Right atrium auricular region (tissue), 2 donors: Measurements from ENCODE around the gene ST6GAL1. TPM values are rescaled to one million over a fixed set of nuclear protein-coding genes. Genes with fewer than 3 reads are reported as not detected.

Experiments used
- DNase-seq: peaks from one replicate; pipeline ENCODE4 v3.0.0-alpha.2; 2019; ENCODE audit warnings: low spot score
- H3K27ac ChIP-seq, 2 donors: fragments of 200-600 bp; sonication (generic); 1 replicate in 1 of 2; 2 replicates in 1 of 2; pipeline ENCODE4 v1.5.1; 2016 to 2019
- H3K27me3 ChIP-seq, 2 donors: fragments of 200-600 bp; sonication (generic); one replicate each; pipeline versions ENCODE4 v1.5.1 to v1.6.0; 2017 to 2019
- H3K36me3 ChIP-seq: fragments of 200-600 bp; sonication (generic); one replicate; pipeline ENCODE4 v1.5.1; 2016
- H3K4me1 ChIP-seq, 2 donors: fragments of 200-600 bp; sonication (generic); one replicate each; pipeline versions ENCODE4 v1.5.1 to v1.6.0; 2017 to 2019
- H3K4me3 ChIP-seq, 2 donors: fragments of 200-600 bp; sonication (generic); 1 replicate in 1 of 2; 2 replicates in 1 of 2; pipeline ENCODE4 v1.5.1; 2017 to 2019; ENCODE audit warnings: mild to moderate bottlenecking in 1 of 2, moderate library complexity in 1 of 2
- H3K9me3 ChIP-seq, 2 donors: fragments of 200-600 bp; sonication (generic); one replicate each; pipeline ENCODE4 v1.5.1; 2019
- CTCF ChIP-seq, 2 donors: fragments of 200-600 bp; sonication (generic); IDR thresholded peaks; one replicate each; pipeline ENCODE4 v1.5.1; 2019; ENCODE audit warnings: antibody characterized with exemption in 2 of 2
- total RNA-seq, 2 donors: library from RNA; depleted of rRNA; stranded (reverse); fragments of >200 nt; gene quantifications; one replicate each; pipeline ENCODE4 v1.1.0, GENCODE V29; 2016

ST6GAL1 gene
- total RNA-seq, 2 donors from 2014 or later = 55.1 to 94.3 TPM

GRCh38 chr3:186915806-186916796 lies 14.2 kb upstream of the ST6GAL1 start:
- no peaks in the 10 kb centered on the region for H3K36me3 ChIP-seq
- H3K4me1 ChIP-seq = no peaks in the 10 kb centered on the region
- H3K9me3 ChIP-seq = no peaks in the 10 kb centered on the region
- DNase-seq = no peak
- TF ChIP-seq CTCF (IDR thresholded peaks at IDR 0.05) = no peak
- H3K27ac ChIP-seq = no peak overlapping the region
- H3K27me3 ChIP-seq = no peaks in the 10 kb centered on the region
- no peak overlapping the region for H3K4me3 ChIP-seq

- TF ChIP-seq CTCF (IDR thresholded peaks at IDR 0.05) = no peak
- Histone ChIP-seq H3K4me1 (no peaks in the 10 kb centered on the region), H3K9me3 (no peaks in the 10 kb centered on the region), H3K4me3 (no peak overlapping the region), H3K36me3 (no peaks in the 10 kb centered on the region), H3K27ac (no peak overlapping the region), H3K27me3 (no peaks in the 10 kb centered on the region)
- no peak for DNase-seq
Measured at GRCh38 chr3:186917512-186918312, 12.6 kb upstream of the ST6GAL1 start.

GRCh38 chr3:186920301-186920700 lies 10.0 kb upstream of the ST6GAL1 start:
- Histone ChIP-seq H3K9me3 (no peaks in the 10 kb centered on the region), H3K4me3 (no peak overlapping the region), H3K27ac (no peak overlapping the region), H3K36me3 (no peaks in the 10 kb centered on the region), H3K4me1 (no peaks in the 10 kb centered on the region), H3K27me3 (no peaks in the 10 kb centered on the region)
- DNase-seq = no peak
- TF ChIP-seq CTCF (IDR thresholded peaks at IDR 0.05) = no peak

- no peak for TF ChIP-seq CTCF (IDR thresholded peaks at IDR 0.05)
- Histone ChIP-seq H3K27me3 (no peaks in the 10 kb centered on the region), H3K4me1 (no peaks in the 10 kb centered on the region), H3K36me3 (no peaks in the 10 kb centered on the region), H3K9me3 (no peaks in the 10 kb centered on the region), H3K4me3 (no peak overlapping the region), H3K27ac (no peak overlapping the region)
- no peak for DNase-seq
Measured at GRCh38 chr3:186920796-186921195, 9.5 kb upstream of the ST6GAL1 start.

- H3K4me3 ChIP-seq = no peak overlapping the region
- no peaks in the 10 kb centered on the region for H3K36me3 ChIP-seq
- DNase-seq = no peak
- no peaks in the 10 kb centered on the region for H3K4me1 ChIP-seq
- no peak overlapping the region for H3K27ac ChIP-seq
- H3K9me3 ChIP-seq = no peaks in the 10 kb centered on the region
- H3K27me3 ChIP-seq = no peaks in the 10 kb centered on the region
- TF ChIP-seq CTCF (IDR thresholded peaks at IDR 0.05) = no peak
Measured at GRCh38 chr3:186921578-186921977, 8.7 kb upstream of the ST6GAL1 start.
